GM19035 (cell line): Measurements from ENCODE around the gene CPNE4.

Source experiments
- ATAC-seq: cut with Tn5 transposase; IDR thresholded peaks from one replicate; pipeline ENCODE4 v1.9.1; 2021; ENCODE audit not compliant: unreplicated experiment

The CPNE4 gene

DNA sequence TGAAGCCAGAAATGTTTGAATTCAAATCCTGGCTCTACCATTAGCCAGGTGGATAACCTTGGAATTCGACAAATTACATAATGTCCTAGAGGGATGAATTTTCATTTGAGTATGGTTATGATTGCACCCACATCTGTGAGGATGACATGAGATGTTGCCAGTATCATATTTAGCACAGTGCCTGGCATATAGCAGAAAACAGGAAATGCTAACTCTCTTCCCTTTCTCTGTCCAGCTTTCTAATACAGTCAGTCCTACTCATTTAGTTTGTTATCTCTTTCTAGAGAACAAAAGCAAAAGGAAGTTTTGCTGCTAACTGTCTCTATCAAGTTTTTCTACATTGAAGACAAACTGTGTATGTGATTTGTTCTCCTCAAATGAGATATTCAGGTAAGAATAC lies 231.7 kb downstream of the CPNE4 start:
- no peak for ATAC-seq

DNA sequence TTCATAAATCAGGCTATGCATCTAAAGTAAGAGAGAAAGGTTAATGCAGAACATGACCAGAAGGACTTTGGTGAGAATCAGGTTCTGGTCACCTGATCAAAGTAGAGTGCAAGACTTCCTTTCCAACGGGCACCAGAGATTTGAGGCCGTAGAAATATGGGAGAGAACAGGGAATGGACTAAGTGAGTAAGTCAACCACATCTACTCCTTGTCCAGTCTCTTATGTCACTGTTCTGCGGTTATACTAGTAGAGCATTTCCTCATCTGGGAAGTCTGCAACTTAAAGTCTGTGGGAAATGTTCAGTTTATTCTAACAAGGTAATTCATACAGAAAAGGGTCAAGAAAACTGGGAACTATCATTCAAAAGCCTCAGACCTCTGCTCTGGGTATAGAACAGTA lies 232.8 kb downstream of the CPNE4 start:
- no peak for ATAC-seq

DNA sequence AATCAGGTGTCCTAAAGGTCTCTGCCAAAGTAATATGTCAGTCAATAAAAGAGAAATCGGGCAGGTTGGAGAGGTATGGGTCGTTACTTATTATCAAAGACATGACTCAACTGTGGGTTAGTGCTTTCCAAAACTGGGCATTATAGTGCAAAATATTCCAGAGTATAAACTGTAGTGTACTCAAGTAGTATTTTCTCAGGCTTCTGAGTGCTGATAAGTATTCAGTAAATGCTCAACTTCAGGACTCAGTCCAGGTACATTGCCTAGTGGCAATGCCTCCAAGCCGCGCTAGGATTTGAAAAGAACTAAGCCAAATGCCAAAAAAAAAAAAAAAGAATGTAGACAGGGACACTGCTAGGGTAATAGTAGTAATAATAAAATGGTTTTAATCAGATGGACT lies 233.2 kb downstream of the CPNE4 start:
- ATAC-seq, result no peak

DNA sequence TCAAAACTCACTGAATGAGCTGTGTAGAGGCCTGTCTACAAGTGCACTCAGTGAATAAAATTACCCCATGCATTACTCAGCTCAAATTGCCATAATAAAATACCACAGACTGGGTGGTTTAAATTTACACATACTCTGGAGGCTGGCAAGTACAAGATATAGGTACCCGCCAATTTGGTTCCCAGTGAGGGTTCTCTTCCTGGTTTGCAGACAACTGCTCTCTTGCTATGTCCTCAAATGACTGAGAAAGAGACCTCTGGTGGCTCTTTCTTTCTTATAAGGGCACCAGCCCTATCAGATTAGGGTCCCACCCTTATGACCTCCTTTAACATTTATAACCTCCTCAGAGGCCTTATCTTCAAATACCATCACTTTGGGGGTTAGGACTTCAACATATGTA lies 237.0 kb downstream of the CPNE4 start:
- no peak for ATAC-seq

DNA sequence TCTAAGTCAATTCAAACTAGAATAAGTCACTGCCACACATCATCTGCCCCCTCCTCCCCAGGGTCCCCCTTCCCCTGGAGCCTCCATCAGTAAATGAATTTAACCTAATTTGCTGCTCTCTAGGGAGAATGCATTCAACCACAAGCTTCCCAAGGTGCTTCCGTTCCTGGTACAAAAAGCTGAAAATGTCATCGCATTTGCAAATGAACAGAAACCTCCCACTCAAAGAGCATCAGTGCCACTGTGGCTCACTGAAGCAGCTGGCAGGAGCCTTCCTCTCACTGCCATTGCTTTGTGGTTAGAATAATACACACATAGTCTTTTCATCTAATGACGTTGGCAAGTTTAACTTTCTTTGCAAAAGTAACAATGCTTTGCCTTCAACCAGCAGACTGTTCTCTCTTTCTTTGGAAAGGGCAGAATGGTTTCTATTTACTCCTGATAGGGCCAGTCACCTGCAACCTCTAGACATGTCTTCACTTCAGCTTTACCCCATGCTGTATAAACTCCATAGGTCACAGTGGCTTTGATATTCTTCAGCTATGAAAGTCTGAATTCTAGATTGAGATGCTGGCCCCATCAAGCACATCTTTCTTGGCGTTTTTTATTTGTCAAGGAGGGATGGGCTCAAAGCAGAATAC lies 238.1 kb downstream of the CPNE4 start:
- ATAC-seq, result no peak

DNA sequence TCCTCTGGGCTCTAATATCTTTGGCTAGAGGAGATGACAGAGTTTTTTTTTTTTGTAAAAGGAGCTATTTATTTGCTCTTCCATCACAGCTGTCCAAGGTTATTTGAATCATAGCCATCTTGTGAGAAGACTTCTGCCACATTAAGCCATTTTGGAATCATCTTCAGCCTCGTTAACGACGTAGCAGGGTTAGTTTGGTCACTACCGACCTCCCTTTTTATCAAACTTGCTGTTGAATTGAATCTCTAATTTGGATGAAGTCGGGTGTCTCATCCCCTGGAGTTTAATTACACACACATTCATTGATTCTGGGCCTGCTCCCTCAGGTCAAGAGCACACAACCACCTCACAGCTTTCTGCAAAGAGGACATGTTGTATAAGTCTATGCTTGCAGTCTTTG lies 238.7 kb downstream of the CPNE4 start:
- no peak for ATAC-seq

DNA sequence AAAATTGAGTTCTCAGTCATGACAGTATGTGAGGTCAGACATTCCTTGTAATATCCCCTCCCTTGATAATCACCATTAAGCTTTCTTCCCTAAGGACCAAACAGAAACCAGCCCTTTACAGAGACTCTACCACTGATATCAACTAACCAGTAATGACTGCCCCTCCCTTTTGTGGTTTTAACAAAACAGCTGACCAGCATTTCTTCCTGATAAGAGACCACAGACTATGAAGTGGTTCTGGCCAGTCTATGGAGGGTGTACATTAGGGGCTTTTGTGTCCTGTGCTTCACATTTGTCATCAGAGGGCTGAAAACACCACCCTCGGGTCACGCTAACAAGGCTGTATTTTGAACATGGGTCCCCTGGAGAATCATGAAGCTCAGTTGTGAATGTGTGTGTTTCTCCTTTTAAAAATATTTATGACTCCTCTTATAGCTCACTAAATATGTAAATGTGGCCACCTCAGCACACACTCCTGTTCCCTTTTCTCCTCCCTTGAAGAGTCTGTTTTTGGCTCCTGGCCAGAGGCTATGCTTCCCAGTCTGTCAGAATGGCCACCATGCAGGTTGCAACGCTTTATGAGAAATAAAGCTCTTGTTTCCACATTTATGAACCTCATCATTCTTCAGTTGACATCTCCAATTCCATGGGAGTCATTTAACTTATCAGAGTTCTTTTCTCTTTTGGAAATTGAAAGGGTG lies 239.3 kb downstream of the CPNE4 start:
- no peak for ATAC-seq

DNA sequence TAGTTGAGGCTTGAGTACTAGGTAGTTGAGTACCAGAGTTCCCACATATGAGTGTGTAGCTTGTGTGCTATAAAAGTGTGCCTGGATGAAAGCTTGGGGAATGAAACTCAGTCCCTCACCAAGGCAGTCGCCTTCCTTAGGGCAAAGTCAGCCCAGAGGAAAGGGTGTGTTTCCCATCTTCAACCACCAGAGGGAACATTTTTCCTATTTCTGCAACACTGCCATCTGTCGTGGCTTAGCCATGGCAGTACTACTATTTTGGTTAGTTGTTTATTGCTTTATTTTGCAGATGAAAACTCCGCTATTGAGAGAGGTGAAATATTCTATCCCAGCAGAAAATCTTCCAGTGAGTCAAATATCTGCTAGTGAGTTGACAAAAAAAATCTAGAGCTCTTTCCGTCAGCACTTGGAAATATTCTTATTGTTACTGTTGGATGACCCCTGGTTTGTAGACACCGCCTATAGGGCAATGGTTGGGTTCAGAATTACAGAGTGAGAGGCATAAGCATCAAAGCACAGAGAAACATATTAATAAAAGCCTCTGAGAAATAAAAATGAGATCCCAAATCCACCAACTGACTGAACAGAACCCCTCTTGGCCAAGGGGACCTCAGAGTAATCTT lies 239.9 kb downstream of the CPNE4 start:
- peak; percentile 76 for ATAC-seq

DNA sequence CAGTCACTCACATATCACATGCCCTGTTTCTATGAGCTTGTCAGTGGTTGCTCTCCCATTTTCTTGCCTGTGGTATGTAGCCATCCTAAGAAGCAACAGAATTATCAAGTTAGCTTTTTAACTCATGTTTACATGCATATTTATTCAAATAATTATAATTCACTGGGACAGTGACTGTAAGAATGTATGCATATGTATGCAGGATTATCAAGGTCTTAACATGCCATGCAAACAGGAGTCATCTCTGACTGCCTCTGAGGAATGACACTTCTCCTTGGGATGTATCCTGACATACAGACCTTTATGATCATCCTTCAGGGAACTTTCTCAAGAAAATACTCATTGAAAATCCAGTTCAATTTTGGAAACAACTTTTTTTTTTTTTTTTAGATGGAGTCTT lies 240.9 kb downstream of the CPNE4 start:
- no peak for ATAC-seq

DNA sequence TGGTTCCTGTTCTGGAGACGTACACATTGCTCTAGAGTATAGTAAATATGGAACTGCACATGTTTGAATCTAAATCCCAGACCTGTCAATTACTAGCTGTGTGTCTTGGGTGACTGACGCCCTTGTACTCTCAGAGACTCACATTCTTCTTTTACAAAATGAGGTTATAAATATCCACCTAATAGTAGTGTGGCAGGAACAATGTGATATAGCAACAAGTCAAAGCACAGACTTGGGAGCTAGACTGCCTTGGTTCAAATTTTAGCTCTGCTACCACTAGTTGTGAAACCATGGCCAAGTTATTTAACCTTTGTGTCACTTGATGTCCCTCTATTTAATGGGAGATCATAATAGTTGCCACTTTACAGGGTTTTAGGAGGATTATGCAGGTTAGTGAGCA lies 245.6 kb downstream of the CPNE4 start:
- no peak for ATAC-seq

DNA sequence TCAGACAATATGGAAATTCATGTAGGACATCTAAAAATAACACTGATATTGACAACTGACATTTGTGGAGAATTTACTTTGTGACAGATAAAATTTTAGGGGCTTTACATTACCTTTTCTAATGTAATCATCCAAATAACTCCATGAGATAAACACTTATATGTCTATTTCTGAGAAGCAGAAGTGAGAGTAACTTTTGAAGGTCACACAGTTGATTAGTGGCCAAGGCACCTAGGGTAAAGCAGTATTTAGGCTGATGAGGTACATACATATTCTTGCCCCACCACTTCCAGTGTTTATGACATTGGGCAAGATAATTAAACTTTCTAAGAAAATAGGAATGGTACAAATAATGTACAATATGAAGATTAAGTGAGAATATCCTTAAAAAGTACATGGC lies 248.4 kb downstream of the CPNE4 start:
- peak; percentile 55 for ATAC-seq

DNA sequence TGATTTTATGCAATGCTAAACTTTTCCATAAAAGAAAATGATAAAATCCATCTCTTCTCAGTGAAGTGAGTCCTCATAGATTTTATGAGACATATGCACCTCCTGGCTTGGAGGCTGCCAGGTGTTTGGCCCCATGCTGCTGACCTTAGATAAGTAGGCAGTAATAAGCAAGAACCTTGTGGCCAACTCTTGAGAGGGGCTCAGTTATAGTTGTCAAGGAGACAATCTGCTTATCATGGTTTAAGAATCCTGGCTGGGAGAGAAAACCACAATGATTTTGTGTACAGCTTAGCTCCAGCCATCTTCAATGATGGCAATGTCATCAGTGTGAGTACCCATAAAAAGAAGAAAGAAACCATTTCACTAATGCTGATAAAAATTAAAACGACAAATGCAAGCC lies 252.1 kb downstream of the CPNE4 start:
- no peak for ATAC-seq

DNA sequence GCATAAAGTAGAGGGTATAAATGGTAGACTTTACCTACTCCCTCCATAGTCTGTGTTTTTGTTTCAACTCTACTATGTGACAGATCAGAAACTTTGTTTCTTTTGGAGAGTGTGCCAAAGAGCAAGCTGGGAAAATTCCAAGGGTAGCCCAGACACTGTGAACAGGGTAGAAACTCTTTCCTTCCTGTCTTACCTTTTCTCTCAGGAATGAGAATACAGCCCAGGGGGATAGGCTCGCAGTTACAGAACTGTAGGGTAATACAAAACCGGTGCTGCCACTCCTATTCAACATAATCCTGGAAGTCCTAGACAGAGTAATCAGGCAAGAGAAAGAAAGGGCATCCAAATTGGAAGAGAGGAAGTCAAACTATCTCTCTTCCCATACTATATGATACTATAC lies 256.3 kb downstream of the CPNE4 start:
- no peak for ATAC-seq

DNA sequence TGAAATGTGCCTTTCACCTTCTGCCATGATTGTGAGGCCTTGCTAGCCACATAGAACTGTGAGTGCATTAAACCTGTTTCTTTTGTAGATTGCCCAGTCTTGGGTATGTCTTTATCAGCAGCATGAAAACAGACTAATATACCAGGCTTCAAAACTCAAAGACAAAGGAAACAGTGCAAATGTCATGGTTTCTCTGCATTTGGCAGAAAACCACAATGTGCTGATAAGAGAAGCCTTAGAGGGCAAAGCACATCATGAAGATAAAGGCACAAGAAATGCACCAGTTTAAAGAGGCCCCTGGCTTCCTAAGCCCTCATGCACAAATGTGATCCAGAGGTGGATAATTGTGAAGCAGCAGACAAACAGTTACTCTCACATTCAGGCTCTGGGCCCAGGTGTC lies 259.2 kb downstream of the CPNE4 start:
- ATAC-seq, result no peak

DNA sequence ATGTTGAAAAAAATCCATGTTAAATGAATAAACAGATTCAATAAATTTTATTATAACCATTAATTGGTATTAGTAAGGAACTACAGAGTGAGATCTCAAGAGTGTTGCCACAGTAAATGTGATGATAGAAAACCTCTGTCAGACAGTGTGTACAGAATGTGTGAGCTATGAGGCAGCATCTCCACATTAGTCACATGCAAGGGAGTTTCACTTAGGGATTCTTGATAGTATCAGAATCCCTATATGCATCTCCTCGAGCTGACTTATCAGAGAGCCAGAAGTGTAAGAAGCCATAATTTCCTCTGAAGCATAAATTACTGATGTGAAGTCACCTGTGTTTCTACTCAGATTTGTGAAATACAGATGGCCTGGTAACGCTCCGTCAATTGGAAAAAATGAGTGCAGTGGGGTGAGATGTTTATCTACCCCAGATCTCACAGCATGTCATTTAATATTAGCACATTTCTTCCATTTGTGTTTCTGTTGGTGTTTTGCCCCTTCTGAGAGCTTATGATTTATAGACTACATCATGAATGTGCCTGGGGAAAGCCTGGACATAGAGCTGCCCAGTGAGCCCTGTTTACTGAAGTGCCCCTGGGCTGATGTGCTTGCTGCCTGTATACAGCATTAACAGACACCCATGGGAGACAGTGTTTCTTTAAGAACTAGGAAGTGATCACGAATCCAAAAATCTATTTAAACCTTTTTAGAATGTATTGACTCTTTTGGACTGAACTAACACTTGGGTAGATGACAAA lies 262.4 kb downstream of the CPNE4 start:
- ATAC-seq, result no peak

DNA sequence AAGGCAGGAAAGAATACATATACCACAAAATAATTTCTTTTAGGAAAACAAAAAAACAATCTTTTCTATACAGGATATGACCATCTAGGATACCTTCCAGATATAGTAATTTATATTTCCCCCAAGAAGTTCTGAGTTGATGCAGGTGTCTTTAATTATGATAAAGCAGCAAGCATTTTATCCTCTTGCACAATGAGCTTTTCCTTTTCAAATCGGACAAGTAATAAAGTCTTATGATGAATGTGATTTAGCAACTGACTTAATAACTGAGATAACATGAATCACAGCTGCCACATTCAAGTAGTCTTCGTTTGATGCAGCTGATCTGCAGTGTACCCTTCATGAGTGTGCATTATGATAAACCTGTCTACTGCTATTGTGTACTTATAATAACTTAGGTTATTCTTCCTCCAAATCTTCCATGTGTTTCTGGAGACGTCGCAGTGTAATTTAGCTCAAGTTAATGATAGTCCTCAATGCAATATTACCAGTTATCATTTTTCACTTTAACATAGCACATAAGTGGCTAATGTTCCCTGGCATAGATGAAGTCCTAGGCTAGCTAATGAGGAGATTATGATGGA lies 271.7 kb downstream of the CPNE4 start:
- no peak for ATAC-seq

DNA sequence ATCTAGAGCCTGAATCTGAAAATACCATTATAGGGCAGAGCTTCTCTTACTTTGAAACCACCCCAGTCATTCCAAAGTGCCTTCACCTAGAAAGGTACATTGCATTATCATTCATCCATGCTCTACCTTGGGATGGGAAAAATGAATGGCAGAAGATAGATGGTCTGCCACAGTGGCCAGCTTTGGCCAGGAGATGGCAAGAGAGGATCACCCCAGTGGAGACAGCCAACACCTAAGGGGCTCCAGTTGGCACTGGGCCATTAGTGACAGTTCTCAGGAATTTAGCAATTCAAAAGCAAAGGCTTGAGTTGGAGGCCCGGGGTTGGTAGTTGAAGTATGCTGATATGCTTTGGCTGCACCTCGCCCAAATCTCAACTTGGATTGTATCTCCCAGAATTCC lies 278.4 kb downstream of the CPNE4 start:
- no peak for ATAC-seq

DNA sequence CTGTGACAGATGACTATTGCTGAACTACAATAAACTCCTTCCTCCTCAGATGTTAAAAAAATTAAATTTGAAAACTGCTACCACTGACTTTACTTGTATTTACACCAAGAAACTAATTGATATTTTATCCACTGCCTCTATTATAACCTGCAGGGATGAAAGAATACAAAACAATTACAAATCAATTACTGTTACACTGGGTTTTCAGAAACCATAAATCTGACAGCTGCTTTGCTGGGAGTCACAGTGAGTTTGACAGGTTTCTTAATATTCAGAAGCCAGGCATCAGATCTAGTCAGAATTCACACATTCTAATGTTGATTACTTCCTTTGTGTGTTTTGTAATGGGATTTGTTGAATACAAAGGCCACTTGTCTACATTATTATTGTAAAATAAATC lies 279.4 kb downstream of the CPNE4 start:
- no peak for ATAC-seq

DNA sequence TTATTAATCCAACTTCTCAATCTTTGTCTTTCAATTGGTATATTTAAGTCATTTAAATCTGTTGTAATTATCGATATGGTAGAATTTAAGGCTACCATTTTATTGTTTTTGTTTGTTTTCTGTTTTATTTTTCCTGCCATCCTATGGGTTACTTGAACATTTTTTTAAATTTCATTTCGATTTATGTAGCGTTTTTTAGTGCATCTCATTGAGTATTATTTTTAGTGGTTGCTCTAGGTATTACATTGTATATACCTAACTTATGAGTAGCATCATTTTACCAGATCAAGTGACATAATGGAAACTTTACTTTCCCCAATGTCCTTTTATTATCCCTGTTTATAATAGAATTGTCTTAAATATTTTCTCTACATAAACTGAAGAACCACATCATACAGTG lies 284.6 kb downstream of the CPNE4 start:
- ATAC-seq, result no peak

DNA sequence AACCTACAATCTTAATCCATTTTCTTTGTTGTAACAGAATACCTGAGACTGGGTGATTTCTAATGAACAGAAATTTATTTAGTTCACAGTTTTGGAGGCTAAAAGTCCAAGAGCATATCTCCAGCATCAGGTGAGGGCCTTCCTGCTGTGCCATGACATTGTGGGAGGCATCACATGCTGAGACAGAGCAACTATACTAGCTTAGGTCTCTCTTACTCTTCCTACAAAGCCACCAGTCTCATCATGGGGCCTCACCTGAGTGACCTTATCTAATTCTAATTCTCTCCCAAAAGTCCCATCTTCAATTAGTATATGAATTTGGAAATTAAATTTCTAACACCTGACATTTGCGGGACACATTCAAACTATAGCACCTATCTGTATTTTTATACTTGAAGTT lies 285.0 kb downstream of the CPNE4 start:
- ATAC-seq, result no peak

DNA sequence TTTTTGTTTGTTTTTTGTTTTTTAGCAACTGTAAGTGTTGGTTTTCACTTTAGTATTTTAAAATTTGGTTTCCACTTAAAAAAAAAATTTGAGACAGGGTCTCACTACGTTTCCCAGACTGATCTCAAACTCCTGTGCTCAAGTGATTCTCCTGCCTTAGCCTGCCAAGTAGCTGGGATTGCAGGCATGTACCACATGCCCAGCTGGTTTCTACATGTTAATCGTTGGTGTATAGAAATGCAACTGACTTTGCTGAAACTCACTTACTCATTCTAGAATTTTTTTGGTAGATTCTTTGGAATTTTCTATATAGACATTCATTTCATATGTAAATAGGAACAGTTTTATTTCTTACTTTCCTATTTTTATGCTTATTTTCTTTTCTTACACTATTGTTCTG lies 287.3 kb downstream of the CPNE4 start:
- ATAC-seq, result no peak

DNA sequence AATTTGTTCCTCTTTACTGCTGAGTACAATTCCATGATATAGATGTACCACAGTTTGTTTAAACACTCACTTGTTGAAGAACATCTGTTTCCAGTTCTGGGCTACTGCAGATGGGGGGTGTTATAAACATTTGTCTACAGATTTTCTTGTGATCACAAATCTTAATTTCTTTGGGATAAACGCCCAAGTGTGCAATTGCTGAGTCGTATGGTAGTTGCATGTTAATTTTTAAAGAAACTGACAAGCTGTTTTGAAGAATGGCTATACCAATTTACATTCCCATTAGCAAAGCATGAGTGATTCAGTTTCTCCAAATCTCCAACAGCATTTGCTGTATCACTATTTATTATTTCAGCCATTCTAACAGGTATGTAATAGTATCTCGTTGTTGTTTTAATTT lies 290.0 kb downstream of the CPNE4 start:
- no peak for ATAC-seq
